H9 (cell line): Measurements from ENCODE around the gene ZBTB7A. TPM values are rescaled to one million over a fixed set of nuclear protein-coding genes. Genes with fewer than 3 reads are reported as not detected.

Experiments used
- DNase-seq: peaks from one replicate; pipeline ENCODE4 v3.0.0-alpha.2; 2017
- H2AFZ ChIP-seq: one replicate; pipeline ENCODE4 v1.6.1; 2013; ENCODE audit warnings: mild to moderate bottlenecking, low read length, control low read depth, moderate library complexity
- H2AK5ac ChIP-seq: 2 replicates; pipeline ENCODE4 v1.6.1; 2013; ENCODE audit warnings: low read length, control low read depth, mixed read lengths; ENCODE audit not compliant: insufficient read length
- H2BK120ac ChIP-seq: one replicate; pipeline ENCODE4 v1.6.1; 2013; ENCODE audit warnings: low read depth, mild to moderate bottlenecking, low read length, control low read depth, inconsistent platforms; ENCODE audit not compliant: poor library complexity, severe bottlenecking
- H2BK12ac ChIP-seq: 2 replicates; pipeline ENCODE4 v1.6.1; 2013; ENCODE audit warnings: low read length, control low read depth, mixed read lengths, low read depth; ENCODE audit not compliant: insufficient read length
- H2BK15ac ChIP-seq: 2 replicates; pipeline ENCODE4 v1.6.1; 2013; ENCODE audit warnings: low read depth, low read length, control low read depth
- H2BK20ac ChIP-seq: one replicate; pipeline ENCODE4 v1.6.1; 2013; ENCODE audit warnings: low read depth, mild to moderate bottlenecking, low read length, control low read depth, inconsistent platforms; ENCODE audit not compliant: poor library complexity, severe bottlenecking
- H2BK5ac ChIP-seq: 2 replicates; pipeline ENCODE4 v1.6.1; 2013; ENCODE audit warnings: low read length, control low read depth, mixed read lengths; ENCODE audit not compliant: insufficient read length
- H3K14ac ChIP-seq: 2 replicates; pipeline ENCODE4 v1.6.1; 2013; ENCODE audit warnings: low read length, control low read depth; ENCODE audit not compliant: insufficient read depth
- H3K18ac ChIP-seq: 2 replicates; pipeline ENCODE4 v1.6.1; 2013; ENCODE audit warnings: low read depth, mild to moderate bottlenecking, mixed read lengths, low read length, control low read depth; ENCODE audit not compliant: insufficient read length
- H3K23ac ChIP-seq: 2 replicates; pipeline ENCODE4 v1.6.1; 2013; ENCODE audit warnings: low read length, control low read depth, mixed read lengths, low read depth; ENCODE audit not compliant: insufficient read length
- H3K23me2 ChIP-seq: 2 replicates; pipeline ENCODE4 v1.6.1; 2013; ENCODE audit warnings: low read depth, mild to moderate bottlenecking, mixed read lengths, low read length, control low read depth; ENCODE audit not compliant: insufficient read length, poor library complexity, severe bottlenecking
- H3K27ac ChIP-seq: 2 replicates; pipeline ENCODE4 v1.5.1; 2013; ENCODE audit warnings: low read length, control low read depth, mixed read lengths, low read depth; ENCODE audit not compliant: insufficient read length
- H3K27me3 ChIP-seq: 2 replicates; pipeline ENCODE4 v1.6.1; 2013; ENCODE audit warnings: low read length, control low read depth, inconsistent platforms; ENCODE audit not compliant: insufficient read depth
- H3K4ac ChIP-seq: 2 replicates; pipeline ENCODE4 v1.6.1; 2013; ENCODE audit warnings: low read depth, mild to moderate bottlenecking, control low read depth, inconsistent platforms, low read length, moderate library complexity
- H3K4me1 ChIP-seq: 2 replicates; pipeline ENCODE4 v1.6.1; 2013; ENCODE audit warnings: low read length, control low read depth, inconsistent platforms; ENCODE audit not compliant: insufficient read depth
- H3K4me2 ChIP-seq: 2 replicates; pipeline ENCODE4 v1.6.1; 2013; ENCODE audit warnings: low read length, control low read depth, mixed read lengths; ENCODE audit not compliant: insufficient read length, insufficient read depth
- H3K56ac ChIP-seq: 2 replicates; pipeline ENCODE4 v1.6.1; 2013; ENCODE audit warnings: low read depth, mild to moderate bottlenecking, mixed read lengths, low read length, control low read depth; ENCODE audit not compliant: insufficient read length
- H3K79me1 ChIP-seq: 2 replicates; pipeline ENCODE4 v1.6.1; 2013; ENCODE audit warnings: low read depth, mild to moderate bottlenecking, moderate library complexity, low read length, control low read depth, inconsistent platforms; ENCODE audit not compliant: insufficient read depth, poor library complexity, severe bottlenecking
- H3K79me2 ChIP-seq: 2 replicates; pipeline ENCODE4 v1.6.1; 2013; ENCODE audit warnings: low read length, control low read depth, inconsistent platforms; ENCODE audit not compliant: insufficient read depth
- H3K9ac ChIP-seq: 2 replicates; pipeline ENCODE4 v1.6.1; 2013; ENCODE audit warnings: low read length, control low read depth, mixed read lengths; ENCODE audit not compliant: insufficient read length; ENCODE audit errors: extremely low read depth
- H3K9me3 ChIP-seq: one replicate; pipeline ENCODE4 v1.6.1; 2013; ENCODE audit warnings: low read depth, low read length, inconsistent platforms; ENCODE audit not compliant: control insufficient read depth
- H3T11ph ChIP-seq: one replicate; pipeline ENCODE4 v1.6.1; 2013; ENCODE audit warnings: mild to moderate bottlenecking, low read length, control low read depth, inconsistent platforms
- H4K20me1 ChIP-seq: one replicate; pipeline ENCODE4 v1.6.1; 2013; ENCODE audit not compliant: control insufficient read depth, insufficient read length, insufficient read depth
- H4K5ac ChIP-seq: 2 replicates; pipeline ENCODE4 v1.6.1; 2013; ENCODE audit warnings: low read depth, mild to moderate bottlenecking, mixed read lengths, low read length, control low read depth; ENCODE audit not compliant: insufficient read length
- H4K8ac ChIP-seq: replicated peaks from 2 replicates; pipeline ENCODE4 v1.6.1; 2013; ENCODE audit warnings: low read length, control low read depth, mixed read lengths, low read depth; ENCODE audit not compliant: insufficient read length
- H4K91ac ChIP-seq: 2 replicates; pipeline ENCODE4 v1.6.1; 2013; ENCODE audit warnings: low read depth, mild to moderate bottlenecking, moderate library complexity, mixed read lengths, low read length, control low read depth; ENCODE audit not compliant: insufficient read length
- H3K27ac Mint-ChIP-seq, 3 experiments: 2 replicates in 2 of 3; 3 replicates in 1 of 3; pipeline ENCODE4 v1.8.0; 2020 to 2021; ENCODE audit warnings: mixed read lengths in 3 of 3, mild to moderate bottlenecking in 1 of 3, moderate library complexity in 1 of 3
- H3K27me3 Mint-ChIP-seq: 2 replicates; pipeline ENCODE4 v1.8.0; 2021; ENCODE audit warnings: low read depth, mild to moderate bottlenecking, moderate library complexity, mixed read lengths
- H3K36me3 Mint-ChIP-seq, 3 experiments: 2 replicates in 2 of 3; 3 replicates in 1 of 3; pipeline ENCODE4 v1.8.0; 2020 to 2021; ENCODE audit warnings: low read depth in 3 of 3, mixed read lengths in 3 of 3; ENCODE audit not compliant: insufficient read depth in 1 of 3
- H3K4me1 Mint-ChIP-seq, 2 experiments: 2 replicates each; pipeline ENCODE4 v1.8.0; 2020; ENCODE audit warnings: mixed read lengths in 2 of 2
- H3K4me3 Mint-ChIP-seq, 2 experiments: 2 replicates in 1 of 2; 3 replicates in 1 of 2; pipeline ENCODE4 v1.8.0; 2020 to 2021; ENCODE audit warnings: mild to moderate bottlenecking in 2 of 2, mixed read lengths in 2 of 2, moderate library complexity in 1 of 2
- H3K9me3 Mint-ChIP-seq, 2 experiments: 2 replicates in 1 of 2; 3 replicates in 1 of 2; pipeline ENCODE4 v1.8.0; 2020; ENCODE audit warnings: mild to moderate bottlenecking in 2 of 2, mixed read lengths in 2 of 2, moderate library complexity in 1 of 2
- CTCF ChIP-seq: fragments of 200-600 bp; sonication (generic); conservative IDR thresholded peaks from 3 replicates; pipeline ENCODE4 v1.8.0; 2021; ENCODE audit warnings: antibody characterized with exemption, mild to moderate bottlenecking
- WGBS: extraction: QIAGEN DNeasy Blood & Tissue Kit; methylation state at CpG from one replicate; pipeline ENCODE4 v1.1.7; 2013; ENCODE audit warnings: missing lambda C conversion rate, low lambda C conversion rate, mixed read lengths; ENCODE audit not compliant: insufficient read length; ENCODE audit errors: extremely low coverage; 5-methylcytosine and 5-hydroxymethylcytosine counted together
- total RNA-seq: library from RNA; stranded (reverse); gene quantifications from 2 replicates; pipeline ENCODE4 v1.2.1, GENCODE V29; 2021

Gene ZBTB7A
- total RNA-seq, 1 experiment from 2014 or later, result 24.9 TPM

- DNase-seq, result no peak
- no peak overlapping the region for H3K23ac ChIP-seq
- no peak overlapping the region for H3K14ac ChIP-seq
- no peaks in the 10 kb centered on the region for H3K4me1 ChIP-seq
- TF ChIP-seq CTCF, result no peak
- WGBS, result no CpG with 5 or more reads among the region's 38 CpGs
- H3K9ac ChIP-seq, result no peak overlapping the region
- H3K79me1 ChIP-seq, result no peaks in the 10 kb centered on the region
- no peaks in the 10 kb centered on the region for H3K23me2 ChIP-seq
- no peak overlapping the region for H4K5ac ChIP-seq
- no peak overlapping the region for H2AK5ac ChIP-seq
- no peak overlapping the region for H3T11ph ChIP-seq
- H3K36me3 Mint-ChIP-seq, result peaks cover 31 to 70% (median 58%) of the 10 kb centered on the region in 3 experiments
- H4K20me1 ChIP-seq, result peaks cover 3% of the 10 kb centered on the region
- H3K4me2 ChIP-seq, result no peak overlapping the region
- H3K4ac ChIP-seq, result no peak overlapping the region
- no peaks in the 10 kb centered on the region for H3K27me3 ChIP-seq
- no peak overlapping the region for H3K4me3 Mint-ChIP-seq
- H2BK5ac ChIP-seq, result no peak overlapping the region
- no peak overlapping the region for H2BK20ac ChIP-seq
- H3K9me3 Mint-ChIP-seq, result no peaks in the 10 kb centered on the region
- no peaks in the 10 kb centered on the region for H3K27me3 Mint-ChIP-seq
- H3K27ac ChIP-seq, result no peak overlapping the region
- no peaks in the 10 kb centered on the region for H3K9me3 ChIP-seq
- no peak overlapping the region for H2BK15ac ChIP-seq
- no peak overlapping the region for H2AFZ ChIP-seq
- H3K18ac ChIP-seq, result no peak overlapping the region
- no peaks in the 10 kb centered on the region for H3K4me1 Mint-ChIP-seq
- no peak overlapping the region for H4K91ac ChIP-seq
- H2BK12ac ChIP-seq, result no peak overlapping the region
- H3K79me2 ChIP-seq, result no peaks in the 10 kb centered on the region
- no peak overlapping the region for H2BK120ac ChIP-seq
- no peak overlapping the region for H3K56ac ChIP-seq
- no peak overlapping the region; a peak in 1 of 7 replicates for H3K27ac Mint-ChIP-seq
- H4K8ac ChIP-seq, result no peak overlapping the region
Measured at GRCh38 chr19:4100647-4101495, 34.2 kb upstream of the ZBTB7A start.
